GM21390 (cell line): ENCODE data around the gene PDE7B.

Source experiments
- ATAC-seq: cut with Tn5 transposase; IDR thresholded peaks from one replicate; pipeline ENCODE4 v1.9.1; 2021; ENCODE audit not compliant: unreplicated experiment

The PDE7B gene

DNA sequence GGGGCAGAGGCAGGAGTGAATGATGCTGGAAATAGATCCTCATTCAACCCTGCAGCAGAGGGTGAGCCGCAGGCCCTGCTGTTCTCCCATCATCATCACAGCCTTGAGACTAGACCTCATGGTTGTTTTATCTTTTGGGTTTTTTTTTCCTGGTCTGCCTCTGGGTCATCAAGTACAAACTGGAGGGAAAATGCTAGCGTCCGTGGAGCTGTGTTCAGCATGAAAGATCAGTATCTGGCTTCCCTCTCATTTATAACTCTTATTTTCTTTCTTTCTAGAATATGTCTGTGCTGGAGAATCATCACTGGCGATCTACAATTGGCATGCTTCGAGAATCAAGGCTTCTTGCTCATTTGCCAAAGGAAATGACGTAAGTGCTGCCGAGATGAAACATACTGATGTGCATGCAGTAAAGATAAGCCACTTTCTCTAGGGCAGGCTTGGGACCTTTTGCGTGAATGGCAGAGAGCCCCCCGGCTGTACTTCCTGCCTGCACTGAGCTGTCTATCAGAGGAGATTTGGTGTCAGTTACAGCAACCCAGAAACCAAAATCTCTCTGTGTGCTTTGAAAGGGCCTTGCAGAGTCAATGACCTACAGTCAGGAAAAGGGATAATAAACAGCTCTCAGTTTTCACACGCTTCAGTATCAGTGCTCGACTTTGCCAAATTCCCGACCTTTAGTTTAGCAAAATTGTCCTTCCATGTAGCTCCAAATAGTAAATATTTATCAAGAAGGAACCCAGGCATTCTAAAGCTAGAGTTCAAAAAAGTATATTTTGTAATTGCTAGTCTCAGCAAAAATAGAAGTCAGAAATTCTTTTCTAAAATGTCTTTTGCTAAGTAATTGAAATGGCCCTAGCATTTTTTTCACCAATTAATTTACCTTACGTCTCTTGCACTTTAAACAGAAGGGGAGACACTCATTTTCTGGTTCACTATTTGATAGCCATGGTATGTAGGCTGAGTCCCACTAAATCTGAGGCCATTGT is 322.3 kb downstream of the PDE7B start:
- no peak for ATAC-seq

DNA sequence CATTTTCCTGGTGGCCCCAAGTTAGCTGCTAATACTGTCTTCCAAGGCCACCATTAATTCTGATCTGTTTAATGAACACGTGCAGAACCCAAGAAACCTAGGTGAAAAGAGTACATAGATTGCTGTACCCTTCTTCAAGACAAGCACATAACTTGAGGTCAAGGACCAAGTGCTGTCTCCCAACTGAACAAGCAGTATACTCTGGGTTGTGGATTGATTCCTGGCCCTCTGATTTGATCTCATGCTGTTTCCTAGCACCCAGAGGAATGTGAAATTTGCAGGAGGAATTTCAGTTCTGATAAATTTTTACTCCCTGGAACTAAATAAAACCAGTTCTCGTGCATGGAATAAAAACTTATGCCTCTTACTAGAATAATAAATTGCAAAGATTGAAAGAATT is 323.0 kb downstream of the PDE7B start:
- no peak for ATAC-seq

DNA sequence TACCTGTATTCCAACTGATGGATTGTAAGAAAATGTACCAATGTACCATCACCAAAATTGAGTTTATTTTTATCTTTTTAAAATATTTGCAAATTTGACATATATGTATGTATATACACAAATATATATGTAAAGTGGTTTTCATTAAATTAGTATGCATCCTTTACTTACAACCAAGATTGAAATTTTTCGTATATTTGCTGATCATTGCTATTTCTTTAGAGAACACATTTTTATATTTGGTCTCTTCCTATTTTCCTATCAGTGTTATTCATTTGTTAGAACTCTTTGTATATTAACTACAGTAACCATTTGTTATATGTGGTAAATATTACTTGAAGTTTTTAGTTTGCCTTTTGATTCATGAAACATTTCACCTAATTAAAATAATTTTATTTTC is 324.4 kb downstream of the PDE7B start:
- ATAC-seq: no peak

DNA sequence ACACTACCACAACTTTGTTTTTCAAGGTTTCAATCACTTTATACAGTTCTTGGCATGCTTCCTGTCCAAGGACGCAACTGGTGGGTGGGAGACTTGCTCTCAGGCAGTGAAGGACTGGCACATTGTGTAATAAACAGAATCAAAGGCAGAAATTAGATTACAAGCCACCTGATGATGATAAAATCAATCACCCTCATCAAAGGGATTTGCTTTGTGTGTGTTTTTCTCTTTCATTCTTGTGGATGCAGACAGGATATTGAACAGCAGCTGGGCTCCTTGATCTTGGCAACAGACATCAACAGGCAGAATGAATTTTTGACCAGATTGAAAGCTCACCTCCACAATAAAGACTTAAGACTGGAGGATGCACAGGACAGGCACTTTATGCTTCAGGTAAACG is 327.2 kb downstream of the PDE7B start:
- ATAC-seq: no peak

DNA sequence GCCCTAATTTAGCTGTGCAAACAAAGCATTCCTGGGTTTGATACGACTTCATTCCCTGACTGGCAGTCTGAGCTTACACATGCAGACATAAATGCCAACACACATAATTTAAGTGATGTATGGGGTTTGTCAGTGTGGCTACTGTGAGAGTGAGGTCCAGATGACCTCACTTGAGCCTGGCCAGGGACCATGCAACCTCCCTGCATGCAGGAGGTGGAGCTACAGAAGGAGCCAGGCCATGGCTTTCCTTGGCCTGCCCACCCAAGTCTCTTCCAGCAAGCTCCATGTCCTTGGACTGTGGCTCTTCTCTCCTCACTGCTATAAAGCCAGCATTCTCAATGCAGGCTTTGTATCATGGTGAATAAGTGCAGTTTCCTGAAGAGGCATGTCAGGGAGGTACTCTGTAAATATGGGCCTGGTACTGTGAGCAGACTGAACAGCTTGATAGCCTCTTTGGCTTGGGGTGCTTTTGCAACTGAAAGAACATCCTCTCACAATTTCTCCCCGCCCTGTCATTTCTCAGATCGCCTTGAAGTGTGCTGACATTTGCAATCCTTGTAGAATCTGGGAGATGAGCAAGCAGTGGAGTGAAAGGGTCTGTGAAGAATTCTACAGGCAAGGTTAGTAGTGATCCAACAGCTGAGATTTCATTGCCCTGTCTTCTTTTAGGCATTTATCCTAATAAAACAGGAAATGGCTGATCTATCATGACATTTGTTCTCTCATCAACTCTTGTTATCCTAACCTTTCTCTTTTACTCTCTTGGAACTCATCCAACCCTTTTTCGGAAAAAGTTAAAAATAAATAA is 329.4 kb downstream of the PDE7B start:
- ATAC-seq: no peak

DNA sequence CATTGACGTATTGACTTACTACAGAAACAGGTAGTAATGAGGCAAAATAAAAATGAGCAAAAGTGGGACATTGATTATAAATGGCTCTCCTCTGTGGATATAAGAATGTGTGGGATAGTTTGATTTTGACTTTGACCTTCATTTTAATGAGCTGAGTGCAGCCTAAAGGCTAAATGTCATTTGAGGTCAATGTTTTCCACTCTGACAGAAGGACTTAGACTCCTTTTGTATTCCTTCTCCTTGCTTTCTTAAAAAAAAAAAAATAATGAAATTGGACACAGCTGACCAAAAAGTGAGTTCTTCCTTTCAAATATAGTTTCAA is 330.0 kb downstream of the PDE7B start:
- no peak for ATAC-seq

DNA sequence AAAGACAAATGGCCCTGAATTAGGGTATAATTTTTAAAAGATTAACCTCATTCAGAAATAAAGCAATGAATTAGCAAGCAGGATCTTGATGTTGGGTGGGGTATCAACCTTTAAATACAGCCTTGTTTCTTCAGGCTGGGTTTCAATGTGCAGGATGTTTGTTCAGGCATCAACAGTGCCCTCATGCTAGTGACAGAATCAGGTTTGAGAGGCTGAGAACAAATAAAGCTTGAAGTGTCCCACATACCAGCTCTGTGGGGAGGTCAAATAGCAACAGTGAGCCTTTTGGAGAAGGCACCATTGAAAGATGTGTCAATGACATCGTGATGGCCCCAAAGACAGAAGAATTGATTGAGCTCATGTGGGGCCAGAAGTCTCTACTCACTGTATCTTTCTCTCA is 330.4 kb downstream of the PDE7B start:
- no peak for ATAC-seq

DNA sequence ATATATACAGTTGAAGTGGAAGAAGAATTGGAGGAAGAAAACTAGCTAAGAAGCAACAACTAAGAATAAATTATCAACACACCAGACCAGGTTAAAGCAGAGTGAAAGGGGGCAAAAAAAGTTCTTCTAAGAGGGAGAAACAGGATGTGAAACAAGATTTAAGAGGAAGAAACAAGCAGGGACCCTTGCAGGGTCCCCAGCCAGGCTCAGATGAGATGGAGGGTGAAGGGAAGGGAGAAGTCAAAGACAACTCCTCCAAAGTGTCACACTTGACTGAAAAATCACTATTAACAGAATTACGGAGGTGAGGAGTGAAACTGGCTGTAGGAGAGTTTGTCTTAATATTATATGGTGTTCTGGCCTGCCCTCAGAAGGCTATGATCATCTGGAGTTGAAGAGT is 333.2 kb downstream of the PDE7B start:
- ATAC-seq: no peak

DNA sequence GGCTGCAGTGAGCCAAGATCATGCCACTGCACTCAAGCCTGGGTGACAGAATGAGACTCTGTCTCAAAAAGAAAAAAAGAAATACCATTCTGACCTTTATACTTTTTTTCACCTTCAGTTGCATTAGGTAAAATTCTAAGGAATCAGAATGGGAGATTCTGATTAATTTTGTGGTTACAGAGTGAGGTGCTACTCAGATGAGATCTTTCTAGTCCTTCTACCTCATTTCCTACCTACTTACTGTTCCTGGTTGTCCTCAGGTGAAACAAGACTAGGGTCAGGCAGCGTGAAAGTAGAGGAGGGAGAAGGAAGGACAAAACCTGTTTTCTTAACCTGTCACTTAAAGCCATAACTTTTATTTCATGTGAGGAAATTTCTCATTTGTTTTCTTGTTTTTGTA is 334.9 kb downstream of the PDE7B start:
- no peak for ATAC-seq

DNA sequence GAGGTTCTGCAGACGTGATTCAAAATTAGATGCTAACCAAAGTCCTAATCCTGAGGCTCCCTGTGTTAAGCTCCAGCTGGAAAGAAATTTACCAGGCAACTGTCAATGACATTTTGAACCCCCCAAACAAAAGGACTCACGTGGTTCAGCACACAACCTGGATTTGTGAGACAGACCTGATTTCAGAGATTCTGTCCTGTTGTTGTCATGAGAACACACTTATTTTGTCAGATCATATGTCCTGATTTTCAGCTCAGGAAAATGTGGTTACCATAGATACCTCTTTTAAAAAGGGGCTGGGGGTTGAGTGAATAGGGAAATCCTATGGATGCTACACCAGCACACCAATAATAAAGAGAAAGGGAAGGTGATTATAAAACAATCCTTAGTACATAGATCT is 337.0 kb downstream of the PDE7B start:
- ATAC-seq: no peak

DNA sequence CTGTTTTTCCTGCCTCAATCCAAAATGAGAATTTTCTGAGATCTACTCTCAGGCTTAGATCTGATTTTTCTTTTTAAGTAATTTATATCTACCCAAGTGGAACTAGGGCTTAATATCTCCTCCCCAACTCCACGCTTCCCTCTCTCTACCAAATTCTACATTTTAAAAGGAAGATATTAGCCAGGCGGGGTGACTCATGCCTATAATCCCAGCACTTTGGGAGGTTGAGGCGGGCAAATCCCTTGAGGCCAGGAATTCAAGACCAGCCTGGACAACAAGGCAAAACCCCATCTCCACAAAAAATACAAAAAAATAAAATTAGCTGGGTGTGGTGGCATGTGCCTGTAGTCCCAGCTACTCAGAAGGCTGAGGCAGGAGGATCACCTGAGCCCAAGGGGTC is 337.6 kb downstream of the PDE7B start:
- no peak for ATAC-seq

DNA sequence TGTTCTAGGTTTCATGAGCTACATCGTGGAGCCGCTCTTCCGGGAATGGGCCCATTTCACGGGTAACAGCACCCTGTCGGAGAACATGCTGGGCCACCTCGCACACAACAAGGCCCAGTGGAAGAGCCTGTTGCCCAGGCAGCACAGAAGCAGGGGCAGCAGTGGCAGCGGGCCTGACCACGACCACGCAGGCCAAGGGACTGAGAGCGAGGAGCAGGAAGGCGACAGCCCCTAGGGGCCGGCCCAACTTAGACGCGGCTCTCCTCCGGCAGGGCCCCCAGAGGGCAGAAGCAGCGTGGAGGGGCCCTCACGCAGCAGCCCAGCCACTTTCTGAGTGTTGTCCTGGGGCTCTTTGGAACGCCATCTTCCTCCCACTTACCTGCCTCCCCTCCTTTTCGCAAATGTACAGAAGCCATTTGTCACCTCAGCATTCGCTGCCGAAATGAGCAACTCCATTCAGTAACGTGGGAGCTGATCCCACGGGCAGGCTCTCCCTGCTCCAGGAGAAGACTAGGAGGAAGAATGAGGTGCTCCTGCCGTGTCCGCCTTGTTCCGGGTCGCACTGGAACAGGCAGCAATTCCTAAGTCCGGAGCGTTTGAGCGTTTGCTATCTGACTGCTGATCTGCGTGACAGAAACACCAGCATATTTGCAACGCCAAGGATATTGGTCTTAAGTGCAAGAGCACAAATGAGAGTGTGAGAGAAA is 340.3 kb downstream of the PDE7B start:
- no peak for ATAC-seq

DNA sequence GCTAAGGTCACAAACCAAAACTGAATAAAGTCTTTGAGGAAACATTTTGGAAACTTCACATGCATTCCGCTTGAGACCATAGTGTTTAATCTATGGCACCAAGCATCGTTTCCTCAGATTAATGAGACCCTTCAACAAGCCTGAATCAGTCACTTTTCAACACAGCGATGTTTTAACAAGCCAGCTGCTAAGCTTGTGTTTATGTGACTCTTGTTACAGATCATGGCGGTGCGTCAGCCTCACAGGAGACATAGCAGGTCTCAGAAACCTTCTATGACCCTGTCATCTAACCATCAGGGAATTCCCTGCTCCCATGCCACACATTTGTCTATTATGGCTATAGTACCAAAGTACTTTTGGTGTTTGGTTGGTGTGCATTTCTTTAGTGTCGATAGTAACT is 341.4 kb downstream of the PDE7B start:
- ATAC-seq: no peak

DNA sequence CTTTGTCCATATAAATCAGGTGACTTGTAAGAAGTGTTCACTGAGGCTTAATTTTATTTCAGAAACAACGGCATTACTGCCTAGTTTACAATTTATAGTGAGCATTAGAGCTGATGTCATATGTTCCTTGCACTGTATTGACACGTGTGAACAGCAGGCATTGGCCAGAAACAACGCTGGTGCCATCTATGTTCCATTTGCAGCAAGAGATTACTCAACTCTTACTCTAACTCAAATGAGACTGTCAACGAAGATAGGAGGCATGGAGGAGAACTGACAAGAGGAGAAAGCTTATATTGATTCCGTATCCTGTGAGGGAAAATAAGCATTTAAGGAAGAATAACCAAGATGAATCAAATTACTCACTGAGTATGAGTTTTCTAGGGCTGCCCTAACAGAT is 350.2 kb downstream of the PDE7B start:
- no peak for ATAC-seq

DNA sequence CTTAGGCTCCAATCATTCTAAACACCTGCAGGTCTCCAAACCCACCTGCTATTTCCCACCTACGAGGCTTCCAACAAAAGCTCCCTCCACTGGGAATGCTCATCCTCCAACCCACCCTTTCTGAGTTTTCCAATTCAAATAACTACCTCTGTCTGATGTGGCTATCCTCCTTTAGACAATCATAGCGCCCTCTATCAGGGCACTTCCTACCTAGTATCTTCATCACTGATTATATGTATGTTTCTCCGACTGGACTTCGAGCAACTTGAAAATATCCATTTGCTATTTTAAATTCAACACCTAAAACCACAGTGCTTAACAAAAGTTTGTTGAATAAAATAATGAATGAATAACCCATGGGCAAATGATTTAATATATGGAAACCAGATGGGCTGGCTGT is 357.3 kb downstream of the PDE7B start:
- no peak for ATAC-seq

DNA sequence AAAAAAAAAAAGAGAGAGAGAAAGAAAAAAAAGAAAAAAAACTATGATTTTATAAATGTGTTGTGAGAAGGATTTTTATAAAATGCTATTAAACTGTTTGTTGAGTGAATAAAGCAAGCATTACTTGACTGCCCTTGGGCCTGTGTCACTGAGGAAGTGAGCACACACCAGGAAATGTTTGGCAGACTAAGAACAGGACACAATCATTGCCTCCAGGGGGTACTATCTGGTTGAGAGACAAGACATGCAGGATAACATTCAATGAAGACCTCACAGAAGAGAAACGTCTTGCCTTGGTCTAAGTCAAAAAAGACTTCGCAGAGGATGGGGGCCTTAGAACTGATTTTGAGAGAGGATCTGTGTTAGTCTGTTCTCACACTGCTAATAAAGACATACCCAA is 358.0 kb downstream of the PDE7B start:
- no peak for ATAC-seq

DNA sequence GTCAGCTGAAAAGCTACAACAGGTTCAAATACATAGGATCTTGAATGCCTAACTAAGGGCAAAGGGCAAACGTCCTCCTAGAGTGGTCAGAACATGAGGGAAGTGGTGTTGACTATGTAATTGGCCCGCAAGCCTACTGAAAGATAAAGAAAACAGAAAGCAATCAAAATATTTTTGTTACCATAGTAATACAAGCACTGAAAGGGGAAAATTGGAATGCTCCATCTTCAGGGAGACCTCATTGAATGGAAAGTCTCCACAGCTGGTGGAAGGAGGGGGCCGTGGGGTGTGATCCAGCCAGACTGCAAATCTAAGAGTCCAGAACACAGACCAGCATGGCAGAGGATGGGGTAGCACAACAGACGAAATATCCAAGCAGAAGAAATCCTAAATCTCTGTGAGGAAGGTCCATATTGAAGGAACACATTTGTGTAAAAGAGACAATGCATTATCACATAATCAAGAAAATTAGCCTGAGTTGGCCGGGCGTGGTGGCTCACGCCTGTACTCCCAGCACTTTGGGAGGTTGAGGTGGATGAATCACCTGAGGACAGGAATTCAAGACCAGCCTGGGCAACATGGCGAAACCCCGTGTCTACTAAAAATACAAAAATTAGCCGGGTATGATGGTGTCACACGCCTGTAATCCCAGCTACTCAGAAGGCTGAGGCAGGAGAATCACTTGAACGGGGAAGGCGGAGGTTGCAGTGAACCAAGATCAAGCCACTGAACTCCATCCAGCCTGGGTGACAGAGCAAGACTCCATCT is 359.1 kb downstream of the PDE7B start:
- no peak for ATAC-seq

DNA sequence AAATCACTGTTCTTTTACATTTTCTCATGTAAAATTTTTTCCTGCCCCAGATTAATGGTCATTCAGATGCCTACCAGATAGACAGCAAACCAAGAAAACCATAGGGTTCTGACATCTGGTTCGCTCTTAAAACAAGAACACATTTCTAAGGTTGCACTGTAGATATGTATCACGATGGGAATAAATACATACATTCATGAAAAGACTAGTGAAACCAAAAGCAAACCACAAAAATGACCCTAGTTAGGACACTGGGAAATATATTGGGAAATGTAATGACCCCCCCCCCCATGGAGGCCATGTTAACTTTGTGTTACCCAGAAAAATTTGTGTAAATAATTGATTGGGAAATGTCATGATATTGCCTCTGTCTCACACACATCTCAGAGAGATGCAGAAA is 361.1 kb downstream of the PDE7B start:
- ATAC-seq: no peak

DNA sequence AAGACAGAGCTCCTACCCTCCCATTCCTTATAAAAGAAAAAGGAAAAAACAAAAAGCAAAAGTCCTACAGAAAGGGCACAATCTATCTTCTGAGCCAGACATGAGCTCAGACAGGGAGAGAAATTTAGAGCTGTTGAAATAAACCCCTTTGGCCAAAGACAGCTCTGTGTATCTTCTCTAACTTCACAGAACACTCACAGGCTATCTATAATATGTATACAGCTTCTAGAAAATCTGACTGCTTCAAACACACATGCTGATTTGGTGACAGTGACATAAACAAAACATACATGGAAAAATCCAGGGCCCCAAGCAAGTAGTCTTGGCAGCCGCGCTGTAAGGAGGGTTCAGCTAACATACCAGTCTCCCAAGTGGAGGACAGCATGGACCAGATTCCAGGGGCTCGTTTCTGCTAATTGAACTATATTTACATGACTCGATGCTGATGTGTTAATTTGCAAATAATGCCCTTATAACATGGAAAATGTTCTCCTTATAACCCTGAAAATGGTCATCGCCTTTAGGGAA is 361.6 kb downstream of the PDE7B start:
- ATAC-seq: no peak

DNA sequence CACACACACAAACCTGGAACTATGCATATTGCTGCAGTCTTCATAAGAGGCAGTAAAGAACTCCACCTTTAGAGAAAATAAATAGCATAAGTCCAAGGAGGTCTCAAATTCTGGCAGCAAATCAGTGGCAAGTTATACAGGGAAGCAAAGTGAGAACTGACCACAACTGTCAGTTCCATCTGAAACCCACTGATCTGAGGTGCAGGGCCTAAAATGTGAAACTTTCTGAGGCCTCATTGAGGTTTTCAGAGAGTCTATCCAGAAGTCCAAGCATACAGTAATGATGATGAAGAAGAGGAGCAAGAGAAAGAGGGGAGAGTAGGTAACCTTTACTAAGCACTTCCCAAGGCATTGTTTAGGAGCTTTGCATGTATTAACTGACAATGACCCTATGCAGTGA is 362.4 kb downstream of the PDE7B start:
- ATAC-seq: no peak
